Measurements from ENCODE around the gene PIM1. TPM values are rescaled to one million over a fixed set of nuclear protein-coding genes. Genes with fewer than 3 reads are reported as not detected.

PIM1 gene
- total RNA-seq, 3 donors from 2014 or later = 17.4 to 56.0 (median 31.6) TPM

DNA sequence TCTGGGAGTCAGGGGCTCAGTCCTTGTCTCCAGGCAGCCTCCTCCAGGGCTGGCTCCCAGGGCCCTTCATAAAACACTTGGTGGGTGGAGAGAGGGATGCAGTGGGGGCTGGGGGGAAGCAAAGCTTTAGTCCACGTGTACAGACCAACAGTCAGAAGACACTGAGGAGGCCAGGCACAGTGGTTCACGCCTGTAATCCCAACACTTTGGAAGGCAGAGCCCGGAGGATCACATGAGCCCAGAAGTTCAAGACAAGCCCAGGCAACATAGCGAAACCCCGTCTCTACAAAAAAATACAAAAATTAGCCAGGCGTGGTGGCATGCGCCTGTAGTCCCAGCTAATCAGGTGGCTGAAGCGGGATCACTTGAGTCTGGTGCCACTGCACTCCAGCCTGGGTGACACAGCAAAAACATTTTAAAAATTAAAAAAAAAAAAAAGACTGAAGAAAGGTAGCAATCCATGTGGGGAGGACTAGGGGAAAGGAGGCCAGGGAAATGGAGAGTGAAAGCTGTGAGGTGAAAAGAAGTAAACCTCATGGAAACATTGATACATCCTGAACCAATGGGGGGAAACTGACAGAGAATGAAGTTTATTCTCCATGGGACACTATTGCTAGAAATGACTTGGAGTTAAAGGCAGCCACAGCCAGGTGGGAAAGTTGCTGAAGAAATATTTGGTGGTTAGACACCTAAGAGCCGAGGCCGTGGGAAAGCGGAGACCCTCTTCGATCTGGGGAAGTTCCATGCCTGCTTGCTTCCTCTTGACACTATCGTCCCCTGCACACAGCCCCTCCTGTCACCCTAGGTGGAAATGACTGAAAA lies 35.4 kb downstream of the PIM1 start:
- H3K4me3 ChIP-seq = no peak overlapping the region
- DNase-seq (ENCODE audit: low spot score in 2 of 2) = no peak
- no peaks in the 10 kb centered on the region for H3K9me3 ChIP-seq
- no peaks in the 10 kb centered on the region for H3K27me3 ChIP-seq
- intact Hi-C loops (cut with DNase I; ENCODE audit: low total_unique reads) = no loop called here
- TF ChIP-seq POLR2A (IDR thresholded peaks at IDR 0.05) (no peak), POLR2AphosphoS5 (IDR thresholded peaks at IDR 0.05) (no peak)
- TF ChIP-seq, protein P1, sequence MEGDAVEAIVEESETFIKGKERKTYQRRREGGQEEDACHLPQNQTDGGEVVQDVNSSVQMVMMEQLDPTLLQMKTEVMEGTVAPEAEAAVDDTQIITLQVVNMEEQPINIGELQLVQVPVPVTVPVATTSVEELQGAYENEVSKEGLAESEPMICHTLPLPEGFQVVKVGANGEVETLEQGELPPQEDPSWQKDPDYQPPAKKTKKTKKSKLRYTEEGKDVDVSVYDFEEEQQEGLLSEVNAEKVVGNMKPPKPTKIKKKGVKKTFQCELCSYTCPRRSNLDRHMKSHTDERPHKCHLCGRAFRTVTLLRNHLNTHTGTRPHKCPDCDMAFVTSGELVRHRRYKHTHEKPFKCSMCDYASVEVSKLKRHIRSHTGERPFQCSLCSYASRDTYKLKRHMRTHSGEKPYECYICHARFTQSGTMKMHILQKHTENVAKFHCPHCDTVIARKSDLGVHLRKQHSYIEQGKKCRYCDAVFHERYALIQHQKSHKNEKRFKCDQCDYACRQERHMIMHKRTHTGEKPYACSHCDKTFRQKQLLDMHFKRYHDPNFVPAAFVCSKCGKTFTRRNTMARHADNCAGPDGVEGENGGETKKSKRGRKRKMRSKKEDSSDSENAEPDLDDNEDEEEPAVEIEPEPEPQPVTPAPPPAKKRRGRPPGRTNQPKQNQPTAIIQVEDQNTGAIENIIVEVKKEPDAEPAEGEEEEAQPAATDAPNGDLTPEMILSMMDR (IDR thresholded peaks at IDR 0.05) = no peak
- H3K36me3 ChIP-seq = no peaks in the 10 kb centered on the region
- no peak overlapping the region for H3K27ac ChIP-seq
- H3K4me1 ChIP-seq = no peaks in the 10 kb centered on the region

DNA sequence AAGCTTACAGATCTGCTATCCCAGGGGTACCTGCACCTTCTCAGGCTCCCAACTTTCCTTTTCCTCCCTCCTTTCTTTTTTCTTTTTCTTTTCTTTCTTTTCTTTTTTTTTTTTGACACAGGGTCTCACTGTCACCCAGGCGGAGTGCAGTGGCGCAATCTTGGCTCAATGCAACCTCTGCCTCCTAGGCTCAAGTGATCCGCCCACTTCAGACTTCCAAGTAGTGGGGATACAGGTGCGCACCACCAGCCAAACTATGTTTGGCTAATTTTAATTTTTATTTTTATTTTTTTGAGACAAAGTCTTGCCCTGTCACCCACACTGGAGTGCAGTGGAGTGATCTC lies 36.0 kb downstream of the PIM1 start:
- no peak overlapping the region for H3K4me3 ChIP-seq
- no peaks in the 10 kb centered on the region for H3K4me1 ChIP-seq
- intact Hi-C loops (cut with DNase I; ENCODE audit: low total_unique reads) = no loop called here
- DNase-seq (ENCODE audit: low spot score in 2 of 2) = no peak
- H3K36me3 ChIP-seq = no peaks in the 10 kb centered on the region
- no peaks in the 10 kb centered on the region for H3K27me3 ChIP-seq
- H3K9me3 ChIP-seq = no peaks in the 10 kb centered on the region
- no peak for TF ChIP-seq POLR2A (IDR thresholded peaks at IDR 0.05)
- TF ChIP-seq, protein P1 (IDR thresholded peaks at IDR 0.05) = no peak
- no peak for TF ChIP-seq POLR2AphosphoS5 (IDR thresholded peaks at IDR 0.05)
- H3K27ac ChIP-seq = no peak overlapping the region

DNA sequence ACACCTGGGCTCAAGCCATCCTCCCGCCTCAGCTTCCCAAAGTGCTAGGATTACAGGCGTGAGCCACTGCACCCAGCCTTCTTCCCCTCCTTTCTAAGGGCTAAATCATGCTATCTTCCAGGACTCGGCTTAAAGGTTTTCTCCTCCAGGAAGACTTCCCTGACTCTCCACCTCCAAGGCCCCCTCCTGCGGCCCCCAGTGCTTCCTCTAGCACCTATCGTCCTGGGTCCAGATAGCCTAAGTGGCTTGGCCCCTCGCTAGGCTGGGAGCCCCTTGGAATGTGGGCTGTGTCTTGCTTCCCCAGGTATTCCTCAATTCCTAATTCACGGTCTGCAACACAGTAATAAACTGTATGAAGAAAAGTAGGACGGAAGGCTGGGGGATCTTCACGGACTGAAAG lies 36.7 kb downstream of the PIM1 start:
- no peak overlapping the region for H3K4me3 ChIP-seq
- no peaks in the 10 kb centered on the region for H3K4me1 ChIP-seq
- no peak for DNase-seq (ENCODE audit: low spot score in 2 of 2)
- no peaks in the 10 kb centered on the region for H3K27me3 ChIP-seq
- H3K9me3 ChIP-seq = no peaks in the 10 kb centered on the region
- no peaks in the 10 kb centered on the region for H3K36me3 ChIP-seq
- TF ChIP-seq POLR2AphosphoS5 (IDR thresholded peaks at IDR 0.05) = no peak
- TF ChIP-seq POLR2A (IDR thresholded peaks at IDR 0.05) = no peak
- TF ChIP-seq, protein P1 (IDR thresholded peaks at IDR 0.05) = no peak
- H3K27ac ChIP-seq = no peak overlapping the region
- intact Hi-C loops (cut with DNase I; ENCODE audit: low total_unique reads) = no loop called here

DNA sequence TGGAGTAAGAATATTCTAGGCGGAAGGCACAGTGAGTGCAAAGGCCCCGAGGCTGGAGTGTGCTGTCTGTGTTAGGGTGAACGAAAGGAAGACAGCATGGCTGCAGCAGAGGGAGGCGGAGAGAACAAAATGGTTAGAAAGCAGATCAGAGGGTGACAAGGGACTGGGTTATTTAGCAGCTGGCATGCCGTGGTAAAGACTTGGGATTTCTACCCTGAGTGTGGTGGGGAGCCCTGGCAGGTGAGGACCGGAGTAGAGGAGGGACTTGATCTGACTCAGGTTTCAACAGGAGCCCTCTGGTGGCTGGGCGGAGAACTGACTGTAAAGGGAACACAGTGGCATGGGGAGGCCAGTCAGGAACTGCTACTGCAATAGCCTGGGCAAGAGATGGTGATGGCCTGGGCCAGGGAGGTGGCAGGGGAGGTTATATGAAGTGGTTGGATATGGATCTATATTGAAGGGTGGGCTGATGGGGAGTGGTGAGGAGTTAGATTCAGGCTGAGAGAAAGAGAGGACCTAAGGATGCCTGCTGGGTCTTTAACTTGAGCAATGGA lies 38.0 kb downstream of the PIM1 start:
- peak; percentile 61 to 77 for DNase-seq (ENCODE audit: low spot score in 2 of 2)
- no peaks in the 10 kb centered on the region for H3K27me3 ChIP-seq
- H3K4me3 ChIP-seq = no peak overlapping the region
- TF ChIP-seq, protein P1 (IDR thresholded peaks at IDR 0.05) = peak; percentile 34 to 53 (median 49)
- TF ChIP-seq POLR2A (IDR thresholded peaks at IDR 0.05) = no peak
- no peak for TF ChIP-seq POLR2AphosphoS5 (IDR thresholded peaks at IDR 0.05)
- no peaks in the 10 kb centered on the region for H3K36me3 ChIP-seq
- H3K4me1 ChIP-seq = no peaks in the 10 kb centered on the region
- no peaks in the 10 kb centered on the region for H3K9me3 ChIP-seq
- no peak overlapping the region for H3K27ac ChIP-seq
- intact Hi-C loops (cut with DNase I; ENCODE audit: low total_unique reads) = loop anchor here (2.0 kb wide), 1 partner anchor 33 kb away; no protein-coding TSS in a partner anchor

DNA sequence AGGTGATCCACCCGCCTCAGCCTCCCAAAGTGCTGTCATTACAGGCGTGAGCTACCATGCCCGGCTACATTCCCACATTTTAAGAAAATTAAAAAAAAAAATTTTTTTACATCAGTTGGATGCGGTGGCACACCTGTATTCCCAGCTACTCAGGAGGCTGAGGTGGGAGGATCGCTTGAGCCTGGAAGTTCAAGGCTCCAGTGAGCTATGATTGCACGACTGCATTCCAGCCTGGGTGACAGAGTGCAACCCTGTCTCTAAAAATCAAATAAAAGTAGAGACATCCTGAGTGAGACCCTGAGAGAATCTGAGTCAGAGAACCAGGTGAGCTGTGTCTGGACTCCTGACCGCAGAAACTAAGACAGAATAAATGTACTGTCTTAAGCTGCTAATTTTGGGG lies 38.8 kb downstream of the PIM1 start:
- Histone ChIP-seq H3K27ac (no peak overlapping the region), H3K4me1 (no peaks in the 10 kb centered on the region), H3K36me3 (no peaks in the 10 kb centered on the region), H3K4me3 (no peak overlapping the region), H3K27me3 (no peaks in the 10 kb centered on the region), H3K9me3 (no peaks in the 10 kb centered on the region)
- intact Hi-C loops (cut with DNase I; ENCODE audit: low total_unique reads) = loop anchor here (2.0 kb wide), 1 partner anchor 34 kb away; no protein-coding TSS in a partner anchor
- TF ChIP-seq POLR2AphosphoS5 (IDR thresholded peaks at IDR 0.05) = no peak
- no peak for TF ChIP-seq POLR2A (IDR thresholded peaks at IDR 0.05)
- TF ChIP-seq, protein P1 (IDR thresholded peaks at IDR 0.05) = no peak
- no peak for DNase-seq (ENCODE audit: low spot score in 2 of 2)

All from breast epithelium (tissue), 4 donors.